ENCODE results near the gene NKAIN2. TPM values are rescaled to one million over a fixed set of nuclear protein-coding genes. Genes with fewer than 3 reads are reported as not detected.

NKAIN2 gene
- total and polyA plus RNA-seq, 7 donors = 0.08 to 13.5 (median 1.1) TPM

GRCh38 chr6:124604719-124605118, 801.1 kb downstream of the NKAIN2 start:
- Histone ChIP-seq H3K9me3 (no peaks in the 10 kb centered on the region), H3K4me3 (no peak overlapping the region), H3K27me3 (ENCODE audit: insufficient read depth in 3 of 3, low read length in 2 of 3) (no peaks in the 10 kb centered on the region), H3K4me1 (no peaks in the 10 kb centered on the region), H3K27ac (no peak overlapping the region), H3K36me3 (ENCODE audit: insufficient read depth in 1 of 2, low read depth in 1 of 2) (no peaks in the 10 kb centered on the region)
- no peak for ATAC-seq
- WGBS, 3 donors = 53 to 58% (median 56%) methylated on average over 3 of the region's 3 CpGs
- TF ChIP-seq CTCF (IDR thresholded peaks at IDR 0.05) = no peak
- intact Hi-C loops (cut with DNase I) = no loop called here
- DNase-seq = no peak

DNA sequence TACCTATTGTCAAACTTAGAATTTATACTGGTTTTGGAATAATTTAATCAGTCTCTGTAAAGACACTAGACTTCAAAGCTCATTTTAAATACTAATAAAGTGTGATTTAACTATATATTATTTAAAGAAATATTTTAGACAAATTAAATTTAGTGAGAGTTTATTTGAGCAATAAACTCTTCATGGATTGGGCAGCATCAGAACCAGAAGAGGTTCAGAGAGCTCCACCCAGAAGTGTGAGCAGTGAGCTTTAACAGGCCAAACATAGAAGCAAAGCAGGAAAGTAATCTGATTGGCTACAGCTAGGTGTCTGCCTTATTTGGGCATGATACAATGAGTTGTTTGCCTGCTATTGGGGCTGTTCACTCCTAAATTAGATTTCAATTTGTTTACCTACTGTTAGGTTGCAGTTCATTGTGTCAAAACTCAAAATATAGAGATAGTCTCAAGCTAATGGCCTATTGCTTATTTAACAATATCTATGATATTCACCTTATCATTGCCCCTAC, 803.5 kb downstream of the NKAIN2 start:
- Histone ChIP-seq H3K27ac (no peak overlapping the region), H3K9me3 (no peaks in the 10 kb centered on the region), H3K4me3 (no peak overlapping the region), H3K4me1 (no peaks in the 10 kb centered on the region), H3K27me3 (ENCODE audit: insufficient read depth in 3 of 3, low read length in 2 of 3) (no peaks in the 10 kb centered on the region), H3K36me3 (ENCODE audit: insufficient read depth in 1 of 2, low read depth in 1 of 2) (no peaks in the 10 kb centered on the region)
- DNase-seq = no peak
- ATAC-seq = no peak
- no peak for TF ChIP-seq CTCF (IDR thresholded peaks at IDR 0.05)
- intact Hi-C loops (cut with DNase I) = no loop called here

GRCh38 chr6:124613031-124613430, 809.4 kb downstream of the NKAIN2 start:
- H3K4me3 ChIP-seq = no peak overlapping the region
- WGBS, 3 donors = 48 to 63% (median 54%) methylated on average over 2 of the region's 2 CpGs
- intact Hi-C loops (cut with DNase I) = no loop called here
- no peak for TF ChIP-seq CTCF (IDR thresholded peaks at IDR 0.05)
- no peak for DNase-seq
- no peak for ATAC-seq
- no peaks in the 10 kb centered on the region for H3K27me3 ChIP-seq (ENCODE audit: insufficient read depth in 3 of 3, low read length in 2 of 3)
- H3K27ac ChIP-seq = no peak overlapping the region
- no peaks in the 10 kb centered on the region for H3K4me1 ChIP-seq
- H3K9me3 ChIP-seq = no peaks in the 10 kb centered on the region
- no peaks in the 10 kb centered on the region for H3K36me3 ChIP-seq (ENCODE audit: insufficient read depth in 1 of 2, low read depth in 1 of 2)

DNA sequence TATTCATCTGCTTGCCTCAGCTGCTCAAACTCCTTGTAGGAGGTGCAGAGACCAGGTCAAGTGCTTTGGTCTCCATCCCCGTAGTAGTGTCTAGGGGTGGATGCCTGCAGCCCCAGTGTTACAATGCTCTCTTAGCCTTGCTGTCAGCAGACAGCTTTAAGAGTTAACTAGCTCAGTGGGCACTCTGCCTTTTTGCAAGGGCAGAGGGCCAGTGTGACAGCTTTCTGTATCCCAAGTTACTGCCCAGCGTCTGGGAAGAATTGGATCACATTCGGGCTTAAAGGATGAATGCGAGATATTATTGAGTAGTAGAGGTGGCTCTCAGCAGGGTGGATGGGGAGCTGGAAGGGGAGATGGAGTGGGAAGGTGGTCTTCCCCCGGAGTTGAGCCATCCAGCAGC, 818.7 kb downstream of the NKAIN2 start:
- Histone ChIP-seq H3K9me3 (no peaks in the 10 kb centered on the region), H3K4me1 (no peaks in the 10 kb centered on the region), H3K27me3 (ENCODE audit: insufficient read depth in 3 of 3, low read length in 2 of 3) (no peaks in the 10 kb centered on the region), H3K36me3 (ENCODE audit: insufficient read depth in 1 of 2, low read depth in 1 of 2) (no peaks in the 10 kb centered on the region), H3K27ac (no peak overlapping the region), H3K4me3 (no peak overlapping the region)
- no peak for TF ChIP-seq CTCF (IDR thresholded peaks at IDR 0.05)
- no peak for ATAC-seq
- DNase-seq = no peak
- WGBS, 3 donors = 69 to 77% (median 76%) methylated on average over 5 of the region's 5 CpGs
- intact Hi-C loops (cut with DNase I) = no loop called here

GRCh38 chr6:124633655-124634054, 830.0 kb downstream of the NKAIN2 start:
- Histone ChIP-seq H3K4me1 (no peaks in the 10 kb centered on the region), H3K27me3 (ENCODE audit: insufficient read depth in 3 of 3, low read length in 2 of 3) (no peaks in the 10 kb centered on the region), H3K9me3 (no peaks in the 10 kb centered on the region), H3K36me3 (ENCODE audit: insufficient read depth in 1 of 2, low read depth in 1 of 2) (no peaks in the 10 kb centered on the region), H3K4me3 (no peak overlapping the region), H3K27ac (no peak overlapping the region)
- no peak for TF ChIP-seq CTCF (IDR thresholded peaks at IDR 0.05)
- ATAC-seq (no peak), DNase-seq (no peak)
- WGBS, 3 donors = 89 to 92% (median 89%) methylated on average over 3 of the region's 3 CpGs
- intact Hi-C loops (cut with DNase I) = no loop called here
